Renal cortical epithelial cell (primary cell): Measurements from ENCODE around the gene AMFR. TPM values are rescaled to one million over a fixed set of nuclear protein-coding genes. Genes with fewer than 3 reads are reported as not detected.
A peak's percentile ranks its signal among the peaks of the same experiment; 100 is the strongest.
"Not testable (repeated sequence)": the region's sequence is repeated elsewhere in the genome, so short reads cannot be mapped to it uniquely, and the experiment has no call there.

Experiments
- DNase-seq: peaks from one replicate; pipeline ENCODE4 v3.0.0-alpha.2; 2011; ENCODE audit warnings: low read depth
- total RNA-seq: library from RNA; depleted of rRNA; stranded (reverse); fragments of >200 nt; gene quantifications from 2 replicates; pipeline ENCODE4 v1.2.3, GENCODE V29; 2014

Gene AMFR
- total RNA-seq, 1 donor from 2014 or later, result 415 TPM

GRCh38 chr16:56389554-56389953 lies 35.8 kb downstream of the AMFR start:
- DNase-seq, result peak; percentile 49

GRCh38 chr16:56388209-56388608 lies 37.1 kb downstream of the AMFR start:
- no peak for DNase-seq

- DNase-seq, result no peak
Measured at GRCh38 chr16:56387396-56387795, 37.9 kb downstream of the AMFR start.

- DNase-seq, result no peak
Measured at GRCh38 chr16:56384074-56384721, 41.1 kb downstream of the AMFR start.

- peak; percentile 80 for DNase-seq
Measured at GRCh38 chr16:56382901-56383355, 42.4 kb downstream of the AMFR start.

GRCh38 chr16:56382459-56382858 lies 42.9 kb downstream of the AMFR start:
- no peak for DNase-seq

- DNase-seq, result not testable (repeated sequence)
Measured at GRCh38 chr16:56380778-56381485, 44.4 kb downstream of the AMFR start.

- not testable (repeated sequence) for DNase-seq
Measured at GRCh38 chr16:56379044-56379443, 46.3 kb downstream of the AMFR start.

- DNase-seq, result not testable (repeated sequence)
Measured at GRCh38 chr16:56375792-56376191, 49.6 kb downstream of the AMFR start.

GRCh38 chr16:56373003-56373402 lies 52.3 kb downstream of the AMFR start:
- peak; percentile 49 for DNase-seq

- DNase-seq, result no peak
Measured at GRCh38 chr16:56372013-56372634, 53.2 kb downstream of the AMFR start.

GRCh38 chr16:56371660-56371937 lies 53.7 kb downstream of the AMFR start:
- no peak for DNase-seq

- peak; percentile 90 for DNase-seq
Measured at GRCh38 chr16:56370875-56371659, 54.3 kb downstream of the AMFR start.

- no peak for DNase-seq
Measured at GRCh38 chr16:56370185-56370874, 55.0 kb downstream of the AMFR start.

- no peak for DNase-seq
Measured at GRCh38 chr16:56369202-56369601, 56.1 kb downstream of the AMFR start.

GRCh38 chr16:56368545-56368944 lies 56.8 kb downstream of the AMFR start:
- no peak for DNase-seq

- DNase-seq, result no peak
Measured at GRCh38 chr16:56367764-56368163, 57.6 kb downstream of the AMFR start.

GRCh38 chr16:56366945-56367344 lies 58.4 kb downstream of the AMFR start:
- DNase-seq, result no peak

- DNase-seq, result no peak
Measured at GRCh38 chr16:56365552-56365951, 59.8 kb downstream of the AMFR start.

GRCh38 chr16:56364865-56365264 lies 60.5 kb downstream of the AMFR start:
- no peak for DNase-seq

- DNase-seq, result peak; percentile 78
Measured at GRCh38 chr16:56363781-56364565, 61.4 kb downstream of the AMFR start.
